Measurements from ENCODE around the gene CSNK1E. TPM values are rescaled to one million over a fixed set of nuclear protein-coding genes. Genes with fewer than 3 reads are reported as not detected.

CSNK1E gene
- polyA plus RNA-seq, 1 donor (not counting 4 experiments of a cell fraction or from before 2014, with no cell fraction given) = 168 TPM

- Histone ChIP-seq H3K36me3 (ENCODE audit: control insufficient read depth in 2 of 2, extremely low read depth in 1 of 2, insufficient read depth in 2 of 2, low read length in 2 of 2) (peaks cover 50 to 64% of the 10 kb centered on the region in 2 experiments), H2AFZ (ENCODE audit: control insufficient read depth, low read length) (no peak overlapping the region), H3K9me3 (ENCODE audit: control insufficient read depth, low read depth, low read length) (no peaks in the 10 kb centered on the region), H3K9ac (ENCODE audit: control insufficient read depth, extremely low read depth, insufficient read depth, low read length) (peak overlapping the region; percentile 36), H3K27me3 (ENCODE audit: control insufficient read depth, extremely low read depth, insufficient read depth, low read length) (no peaks in the 10 kb centered on the region), H3K4me1 (ENCODE audit: control insufficient read depth, extremely low read depth, insufficient read depth, low read length) (peaks cover 44% of the 10 kb centered on the region), H3K9me1 (ENCODE audit: control insufficient read depth, extremely low read depth, insufficient read depth, low read length) (peaks cover 2% of the 10 kb centered on the region), H3K4me3 (ENCODE audit: control insufficient read depth in 2 of 3, extremely low read depth in 1 of 3, insufficient read depth in 2 of 3, low read depth in 1 of 3, low read length in 3 of 3) (no peak overlapping the region), H3K4me2 (ENCODE audit: control insufficient read depth, extremely low read depth, insufficient read depth, low read depth, low read length) (no peak overlapping the region), H3K79me2 (ENCODE audit: control insufficient read depth, insufficient read depth, low read length) (peaks cover 76% of the 10 kb centered on the region), H4K20me1 (ENCODE audit: control insufficient read depth, extremely low read depth, insufficient read depth, low read length) (peaks cover 26% of the 10 kb centered on the region), H3K27ac (ENCODE audit: control insufficient read depth, insufficient read depth, low read length) (peak overlapping the region; percentile 77)
- TF ChIP-seq CTCF (optimal IDR thresholded peaks at IDR 0.05 in 1 of 3, IDR thresholded peaks at IDR 0.05 in 1 of 3, conservative IDR thresholded peaks at IDR 0.05 in 1 of 3; ENCODE audit: extremely low read depth in 1 of 3, insufficient read depth in 2 of 3, low read length in 3 of 3) (no peak), EZH2 (IDR thresholded peaks at IDR 0.05; ENCODE audit: low read length) (no peak)
- DNase-seq (ENCODE audit: low read depth, low spot score) (no peak), FAIRE-seq (no peak)
- dilution Hi-C loops (cut with MboI; ENCODE audit: extremely low pct_ligation_motif_present, low sequenced_read_pairs) = no loop called here
Measured at GRCh38 chr22:38300946-38301345, 16.3 kb downstream of the CSNK1E start.

- FAIRE-seq = no peak
Measured at GRCh38 chr22:38300197-38300945, 16.9 kb downstream of the CSNK1E start.

More at GRCh38 chr22:38300197-38300945, 16.9 kb downstream of the CSNK1E start:
- Histone ChIP-seq H3K27me3 (ENCODE audit: control insufficient read depth, extremely low read depth, insufficient read depth, low read length) (no peaks in the 10 kb centered on the region), H3K36me3 (ENCODE audit: control insufficient read depth in 2 of 2, extremely low read depth in 1 of 2, insufficient read depth in 2 of 2, low read length in 2 of 2) (peaks cover 54 to 70% of the 10 kb centered on the region in 2 experiments), H3K9me1 (ENCODE audit: control insufficient read depth, extremely low read depth, insufficient read depth, low read length) (peaks cover 2% of the 10 kb centered on the region), H3K4me1 (ENCODE audit: control insufficient read depth, extremely low read depth, insufficient read depth, low read length) (peaks cover 38% of the 10 kb centered on the region), H3K9me3 (ENCODE audit: control insufficient read depth, low read depth, low read length) (no peaks in the 10 kb centered on the region), H2AFZ (ENCODE audit: control insufficient read depth, low read length) (no peak overlapping the region), H3K27ac (ENCODE audit: control insufficient read depth, insufficient read depth, low read length) (peak overlapping the region; percentile 77), H3K79me2 (ENCODE audit: control insufficient read depth, insufficient read depth, low read length) (peaks cover 76% of the 10 kb centered on the region), H3K4me3 (ENCODE audit: control insufficient read depth in 2 of 3, extremely low read depth in 1 of 3, insufficient read depth in 2 of 3, low read depth in 1 of 3, low read length in 3 of 3) (no peak overlapping the region), H3K9ac (ENCODE audit: control insufficient read depth, extremely low read depth, insufficient read depth, low read length) (peak overlapping the region; percentile 36), H4K20me1 (ENCODE audit: control insufficient read depth, extremely low read depth, insufficient read depth, low read length) (peaks cover 24% of the 10 kb centered on the region), H3K4me2 (ENCODE audit: control insufficient read depth, extremely low read depth, insufficient read depth, low read depth, low read length) (peak overlapping the region; percentile 12)
- dilution Hi-C loops (cut with MboI; ENCODE audit: extremely low pct_ligation_motif_present, low sequenced_read_pairs) = no loop called here
- TF ChIP-seq EZH2 (IDR thresholded peaks at IDR 0.05; ENCODE audit: low read length) = no peak
- TF ChIP-seq CTCF (optimal IDR thresholded peaks at IDR 0.05 in 1 of 3, IDR thresholded peaks at IDR 0.05 in 1 of 3, conservative IDR thresholded peaks at IDR 0.05 in 1 of 3; ENCODE audit: extremely low read depth in 1 of 3, insufficient read depth in 2 of 3, low read length in 3 of 3) = no peak
- DNase-seq (ENCODE audit: low read depth, low spot score) = no peak
